ENCODE measurements around the gene FBXW12. TPM values are rescaled to one million over a fixed set of nuclear protein-coding genes. Genes with fewer than 3 reads are reported as not detected.

FBXW12 gene
- total RNA-seq, 1 donor from 2014 or later = not detected

DNA sequence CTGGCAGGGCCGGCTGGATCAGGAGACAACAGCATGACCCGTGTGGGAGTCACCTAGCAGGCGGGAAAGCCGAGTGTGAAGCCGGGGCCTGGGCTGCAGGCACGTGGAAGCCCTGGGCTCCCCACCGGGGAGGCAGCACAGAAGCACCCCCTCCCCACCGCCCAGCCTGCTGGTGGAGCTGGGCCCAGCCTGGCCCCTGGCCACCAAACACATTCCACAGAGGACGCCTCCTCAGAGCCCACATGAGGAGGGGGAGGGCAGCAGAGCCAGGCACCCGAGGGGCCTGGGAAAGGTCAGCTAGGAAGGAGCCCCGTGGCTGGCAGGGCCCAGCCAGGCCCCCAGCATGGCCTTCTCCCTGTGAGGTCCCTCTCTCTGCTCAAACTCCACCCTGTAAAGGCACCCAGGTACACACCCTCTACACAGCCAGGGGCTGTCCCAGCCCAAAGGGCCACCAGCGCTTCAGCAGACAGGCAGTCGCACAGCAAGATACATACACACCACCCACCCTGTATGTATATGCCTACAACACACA is 53.3 kb downstream of the FBXW12 start:
- TF ChIP-seq, protein P1, sequence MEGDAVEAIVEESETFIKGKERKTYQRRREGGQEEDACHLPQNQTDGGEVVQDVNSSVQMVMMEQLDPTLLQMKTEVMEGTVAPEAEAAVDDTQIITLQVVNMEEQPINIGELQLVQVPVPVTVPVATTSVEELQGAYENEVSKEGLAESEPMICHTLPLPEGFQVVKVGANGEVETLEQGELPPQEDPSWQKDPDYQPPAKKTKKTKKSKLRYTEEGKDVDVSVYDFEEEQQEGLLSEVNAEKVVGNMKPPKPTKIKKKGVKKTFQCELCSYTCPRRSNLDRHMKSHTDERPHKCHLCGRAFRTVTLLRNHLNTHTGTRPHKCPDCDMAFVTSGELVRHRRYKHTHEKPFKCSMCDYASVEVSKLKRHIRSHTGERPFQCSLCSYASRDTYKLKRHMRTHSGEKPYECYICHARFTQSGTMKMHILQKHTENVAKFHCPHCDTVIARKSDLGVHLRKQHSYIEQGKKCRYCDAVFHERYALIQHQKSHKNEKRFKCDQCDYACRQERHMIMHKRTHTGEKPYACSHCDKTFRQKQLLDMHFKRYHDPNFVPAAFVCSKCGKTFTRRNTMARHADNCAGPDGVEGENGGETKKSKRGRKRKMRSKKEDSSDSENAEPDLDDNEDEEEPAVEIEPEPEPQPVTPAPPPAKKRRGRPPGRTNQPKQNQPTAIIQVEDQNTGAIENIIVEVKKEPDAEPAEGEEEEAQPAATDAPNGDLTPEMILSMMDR (IDR thresholded peaks at IDR 0.05) = no peak
- DNase-seq (ENCODE audit: low spot score) = peak; percentile 85
- peak overlapping the region; percentile 26 for H3K4me3 Mint-ChIP-seq (ENCODE audit: unreplicated experiment)

DNA sequence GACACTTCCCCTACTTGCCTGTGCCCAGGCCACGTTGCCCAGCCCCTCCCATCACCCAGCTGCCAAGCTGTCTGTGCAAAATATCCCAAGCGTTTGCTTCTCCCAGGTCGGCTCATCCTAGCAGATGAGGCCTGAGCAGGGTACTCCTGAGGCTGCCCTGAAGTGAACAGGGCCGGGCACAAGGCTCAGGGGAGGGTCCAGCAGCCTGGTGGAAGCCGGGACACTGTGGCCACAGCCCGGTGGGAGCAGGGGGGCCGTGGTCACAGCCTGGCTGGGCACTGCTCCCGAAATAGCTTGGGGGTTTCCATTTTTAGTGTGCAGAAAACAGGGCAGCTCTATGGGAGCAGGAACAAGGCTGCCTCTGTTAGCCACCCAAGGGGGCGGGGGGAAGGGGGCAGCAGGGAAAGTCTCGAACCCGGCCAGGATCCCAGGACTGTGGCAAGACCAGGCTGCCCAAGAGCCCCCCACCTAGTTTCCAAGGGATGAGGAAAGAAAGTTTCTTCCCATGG is 54.4 kb downstream of the FBXW12 start:
- TF ChIP-seq, protein P1 (IDR thresholded peaks at IDR 0.05) = no peak
- Mint-ChIP-seq H3K27me3 (ENCODE audit: low read depth) (no peaks in the 10 kb centered on the region), H3K4me3 (ENCODE audit: unreplicated experiment) (peak overlapping the region; percentile 26), H3K27ac (ENCODE audit: unreplicated experiment) (peak overlapping the region; percentile 92), H3K36me3 (ENCODE audit: low read depth) (peaks cover 3% of the 10 kb centered on the region), H3K9me3 (ENCODE audit: low read depth) (no peaks in the 10 kb centered on the region), H3K4me1 (ENCODE audit: low read depth) (peaks cover 70% of the 10 kb centered on the region)
- peak; percentile 57 for DNase-seq (ENCODE audit: low spot score)

More for the DNA sequence above, 53.3 kb downstream of the FBXW12 start:
- peaks cover 3% of the 10 kb centered on the region for H3K36me3 Mint-ChIP-seq (ENCODE audit: low read depth)
- H3K27ac Mint-ChIP-seq (ENCODE audit: unreplicated experiment) = peak overlapping the region; percentile 92
- H3K4me1 Mint-ChIP-seq (ENCODE audit: low read depth) = peaks cover 59% of the 10 kb centered on the region
- no peaks in the 10 kb centered on the region for H3K9me3 Mint-ChIP-seq (ENCODE audit: low read depth)
- no peaks in the 10 kb centered on the region for H3K27me3 Mint-ChIP-seq (ENCODE audit: low read depth)

DNA sequence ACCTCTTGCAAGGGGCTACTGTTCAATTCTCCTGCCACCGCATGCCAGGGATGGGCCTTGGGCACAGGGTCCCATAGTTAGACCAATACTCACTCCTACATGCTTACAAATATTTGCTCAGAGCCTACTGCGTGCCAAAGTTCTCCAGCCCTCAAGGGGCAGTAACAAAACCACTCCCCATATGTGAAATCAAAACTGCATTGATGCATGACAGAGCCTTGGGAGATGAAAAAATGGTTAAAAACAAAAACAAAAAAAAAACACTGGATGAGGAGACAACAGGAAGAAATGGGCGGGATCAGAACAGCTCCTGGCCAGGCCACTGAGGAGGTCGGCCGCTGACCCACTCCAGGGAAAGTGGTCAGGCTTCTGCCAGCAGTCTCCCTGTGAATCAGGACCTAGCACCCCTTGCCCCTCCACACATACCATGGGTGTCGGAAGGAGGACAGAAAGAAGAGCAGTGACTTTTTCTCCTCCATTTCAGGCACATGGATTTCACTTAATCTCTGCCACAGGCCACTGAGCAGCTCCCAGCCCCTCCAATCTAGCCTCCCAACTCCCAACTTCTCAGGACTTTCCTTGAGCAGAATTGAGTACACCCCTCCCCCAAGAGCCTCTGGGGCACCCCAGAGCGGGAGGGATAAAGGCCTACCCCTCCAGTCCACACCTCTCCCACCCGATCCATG is 55.1 kb downstream of the FBXW12 start:
- Mint-ChIP-seq H3K36me3 (ENCODE audit: low read depth) (peaks cover 6% of the 10 kb centered on the region), H3K27me3 (ENCODE audit: low read depth) (no peaks in the 10 kb centered on the region), H3K9me3 (ENCODE audit: low read depth) (no peaks in the 10 kb centered on the region), H3K4me1 (ENCODE audit: low read depth) (peaks cover 75% of the 10 kb centered on the region), H3K27ac (ENCODE audit: unreplicated experiment) (peak overlapping the region; percentile 80), H3K4me3 (ENCODE audit: unreplicated experiment) (peak overlapping the region; percentile 78)
- TF ChIP-seq, protein P1 (IDR thresholded peaks at IDR 0.05) = no peak
- no peak for DNase-seq (ENCODE audit: low spot score)

DNA sequence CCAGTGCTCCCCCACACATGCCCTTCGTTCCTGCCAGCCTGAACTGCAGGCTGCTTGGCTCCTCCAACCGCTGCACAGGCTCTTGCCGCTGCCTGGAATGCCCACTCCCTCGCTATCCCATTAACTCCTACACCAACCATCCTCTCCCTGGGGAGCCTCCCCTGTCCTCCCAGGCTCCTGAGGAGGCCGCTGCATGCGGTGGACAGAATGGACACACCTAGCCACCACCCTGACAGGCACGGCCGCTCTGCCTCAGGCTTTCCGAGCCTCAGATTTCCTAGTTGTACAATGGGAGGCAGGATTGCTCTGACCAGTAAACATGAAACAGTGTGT is 55.6 kb downstream of the FBXW12 start:
- no peaks in the 10 kb centered on the region for H3K27me3 Mint-ChIP-seq (ENCODE audit: low read depth)
- H3K4me3 Mint-ChIP-seq (ENCODE audit: unreplicated experiment) = peak overlapping the region; percentile 78
- peak overlapping the region; percentile 80 for H3K27ac Mint-ChIP-seq (ENCODE audit: unreplicated experiment)
- peaks cover 6% of the 10 kb centered on the region for H3K36me3 Mint-ChIP-seq (ENCODE audit: low read depth)
- DNase-seq (ENCODE audit: low spot score) = peak; percentile 68
- TF ChIP-seq, protein P1 (IDR thresholded peaks at IDR 0.05) = no peak
- H3K4me1 Mint-ChIP-seq (ENCODE audit: low read depth) = peaks cover 80% of the 10 kb centered on the region
- no peaks in the 10 kb centered on the region for H3K9me3 Mint-ChIP-seq (ENCODE audit: low read depth)

DNA sequence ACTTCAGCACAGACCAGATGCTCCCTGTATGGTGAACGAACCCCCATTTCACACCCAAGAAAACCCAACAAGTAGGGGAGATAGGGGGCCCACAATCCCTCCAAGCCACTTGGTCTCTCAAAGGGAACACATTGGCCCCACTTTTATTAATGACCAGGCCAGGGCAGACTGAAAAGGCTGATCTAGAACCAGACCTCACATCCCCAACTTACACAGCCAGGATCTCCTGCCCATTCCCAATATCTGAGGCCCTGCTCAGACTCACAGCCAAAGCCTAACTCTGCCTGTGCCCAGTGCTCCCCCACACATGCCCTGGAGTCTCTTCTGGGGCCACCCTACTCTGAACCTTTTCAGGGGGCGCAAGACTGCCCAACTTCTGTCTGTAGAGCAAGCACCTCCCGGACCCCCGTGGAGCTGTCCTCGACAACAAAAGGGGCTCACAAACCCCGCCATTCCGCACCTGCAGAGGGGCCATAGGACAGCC is 56.1 kb downstream of the FBXW12 start:
- Mint-ChIP-seq H3K27me3 (ENCODE audit: low read depth) (no peaks in the 10 kb centered on the region), H3K27ac (ENCODE audit: unreplicated experiment) (peak overlapping the region; percentile 80), H3K9me3 (ENCODE audit: low read depth) (no peaks in the 10 kb centered on the region), H3K36me3 (ENCODE audit: low read depth) (peaks cover 4% of the 10 kb centered on the region), H3K4me1 (ENCODE audit: low read depth) (peaks cover 80% of the 10 kb centered on the region), H3K4me3 (ENCODE audit: unreplicated experiment) (peak overlapping the region; percentile 78)
- TF ChIP-seq, protein P1 (IDR thresholded peaks at IDR 0.05) = no peak
- no peak for DNase-seq (ENCODE audit: low spot score)

Data from chondrocyte (in vitro differentiated cells).